Spinal cord (tissue), 10 donors: ENCODE data around the gene ATAD3B. TPM values are rescaled to one million over a fixed set of nuclear protein-coding genes. Genes with fewer than 3 reads are reported as not detected.
"Not testable (repeated sequence)": the region's sequence is repeated elsewhere in the genome, so short reads cannot be mapped to it uniquely, and the experiment has no call there.

Source experiments
- DNase-seq, 6 donors: peaks; one replicate each; pipeline versions ENCODE4 v3.0.0 to v3.0.0-alpha.2; 2013 to 2015; ENCODE audit warnings: low spot score in 6 of 6, low read depth in 4 of 6
- H3K27ac ChIP-seq: one replicate; pipeline ENCODE4 v1.5.1; 2013; ENCODE audit warnings: low read depth, low read length, control low read depth
- H3K27me3 ChIP-seq: one replicate; pipeline ENCODE4 v1.6.1; 2013; ENCODE audit warnings: low read length; ENCODE audit not compliant: control insufficient read depth, insufficient read depth
- H3K36me3 ChIP-seq: one replicate; pipeline ENCODE4 v1.6.1; 2013; ENCODE audit warnings: low read length; ENCODE audit not compliant: control insufficient read depth, insufficient read depth
- H3K4me1 ChIP-seq: one replicate; pipeline ENCODE4 v1.6.1; 2013; ENCODE audit warnings: low read length; ENCODE audit not compliant: control insufficient read depth, insufficient read depth
- H3K4me3 ChIP-seq: one replicate; pipeline ENCODE4 v1.5.1; 2013; ENCODE audit warnings: low read depth, low read length, control low read depth
- H3K9me3 ChIP-seq: one replicate; pipeline ENCODE4 v1.6.1; 2013; ENCODE audit warnings: low read length; ENCODE audit not compliant: control insufficient read depth, insufficient read depth
- WGBS: methylation state at CpG from one replicate; pipeline ENCODE4 v1.1.5; 2013; ENCODE audit warnings: missing lambda C conversion rate; ENCODE audit not compliant: insufficient coverage; 5-methylcytosine and 5-hydroxymethylcytosine counted together
- polyA plus RNA-seq, 2 donors: library from polyadenylated mRNA; unstranded; fragments of 120-200 nt; gene quantifications; one replicate each; pipeline ENCODE4 v1.2.1, GENCODE V29; 2013; ENCODE audit not compliant: insufficient read length in 2 of 2
- total RNA-seq, 2 donors: library from RNA; depleted of rRNA in 1 of 2; stranded (reverse); fragments of 120-200 nt in 1 of 2; fragments of >200 nt in 1 of 2; gene quantifications; one replicate each; pipeline versions ENCODE4 v1.2.3 to v1.2.4, GENCODE V29; 2013 to 2014
- donor health status: healthy.

Gene ATAD3B
- total and polyA plus RNA-seq, 4 donors, result 9.8 to 37.8 (median 19.1) TPM

GRCh38 chr1:1427106-1427819 lies 44.3 kb upstream of the ATAD3B start:
- H3K4me1 ChIP-seq, result peaks cover 54% of the 10 kb centered on the region
- WGBS, result 2% methylated on average over 58 of the region's 66 CpGs
- no peaks in the 10 kb centered on the region for H3K27me3 ChIP-seq
- no peaks in the 10 kb centered on the region for H3K9me3 ChIP-seq
- no peak overlapping the region for H3K27ac ChIP-seq
- no peak overlapping the region for H3K4me3 ChIP-seq
- peaks cover 10% of the 10 kb centered on the region for H3K36me3 ChIP-seq
- peak in 2 of 6 donors; percentile 50 to 56 for DNase-seq

GRCh38 chr1:1427820-1428148 lies 43.8 kb upstream of the ATAD3B start:
- Histone ChIP-seq H3K4me3 (no peak overlapping the region), H3K36me3 (peaks cover 10% of the 10 kb centered on the region), H3K27ac (no peak overlapping the region), H3K4me1 (peaks cover 54% of the 10 kb centered on the region), H3K9me3 (no peaks in the 10 kb centered on the region), H3K27me3 (no peaks in the 10 kb centered on the region)
- DNase-seq, result peak in 2 of 6 donors; percentile 47 to 58
- 0% methylated on average over 10 of the region's 22 CpGs for WGBS

- WGBS, result 88% methylated on average over 15 of the region's 19 CpGs
Observed at GRCh38 chr1:1428174-1428573, 43.4 kb upstream of the ATAD3B start.

GRCh38 chr1:1428967-1429366 lies 42.6 kb upstream of the ATAD3B start:
- not testable (repeated sequence) for DNase-seq

More at GRCh38 chr1:1428174-1428573, 43.4 kb upstream of the ATAD3B start:
- Histone ChIP-seq H3K36me3 (peaks cover 10% of the 10 kb centered on the region), H3K27ac (no peak overlapping the region), H3K4me1 (peaks cover 58% of the 10 kb centered on the region), H3K4me3 (no peak overlapping the region), H3K9me3 (no peaks in the 10 kb centered on the region), H3K27me3 (no peaks in the 10 kb centered on the region)
- no peak for DNase-seq

GRCh38 chr1:1429671-1430073 lies 41.9 kb upstream of the ATAD3B start:
- no peaks in the 10 kb centered on the region for H3K9me3 ChIP-seq
- no peaks in the 10 kb centered on the region for H3K27me3 ChIP-seq
- no peak overlapping the region for H3K4me3 ChIP-seq
- peaks cover 73% of the 10 kb centered on the region for H3K4me1 ChIP-seq
- no peak for DNase-seq
- 80% methylated on average over 3 of the region's 6 CpGs for WGBS
- H3K36me3 ChIP-seq, result peaks cover 10% of the 10 kb centered on the region
- H3K27ac ChIP-seq, result peak overlapping the region; percentile 85

More at GRCh38 chr1:1428967-1429366, 42.6 kb upstream of the ATAD3B start:
- H3K9me3 ChIP-seq, H3K36me3 ChIP-seq, H3K27me3 ChIP-seq, H3K4me3 ChIP-seq, H3K27ac ChIP-seq: not testable (repeated sequence)
- WGBS, result 93% methylated on average over 4 of the region's 6 CpGs
- peaks cover 66% of the 10 kb centered on the region for H3K4me1 ChIP-seq

- H3K9me3 ChIP-seq, result no peaks in the 10 kb centered on the region
- no peak overlapping the region for H3K4me3 ChIP-seq
- peak in 2 of 6 donors; percentile 55 to 79 for DNase-seq
- no peaks in the 10 kb centered on the region for H3K27me3 ChIP-seq
- H3K4me1 ChIP-seq, result peaks cover 80% of the 10 kb centered on the region
- peak overlapping the region; percentile 85 for H3K27ac ChIP-seq
- peaks cover 10% of the 10 kb centered on the region for H3K36me3 ChIP-seq
- 12% methylated on average over 28 of the region's 35 CpGs for WGBS
Observed at GRCh38 chr1:1430114-1430982, 41.2 kb upstream of the ATAD3B start.

GRCh38 chr1:1430992-1431844 lies 40.3 kb upstream of the ATAD3B start:
- no peaks in the 10 kb centered on the region for H3K27me3 ChIP-seq
- peaks cover 78% of the 10 kb centered on the region for H3K4me1 ChIP-seq
- H3K36me3 ChIP-seq, result peaks cover 5% of the 10 kb centered on the region
- peak overlapping the region; percentile 91 for H3K27ac ChIP-seq
- H3K4me3 ChIP-seq, result no peak overlapping the region
- WGBS, result 51% methylated on average over 12 of the region's 18 CpGs
- H3K9me3 ChIP-seq, result no peaks in the 10 kb centered on the region
- DNase-seq, result no peak

- H3K4me3 ChIP-seq, result no peak overlapping the region
Observed at GRCh38 chr1:1431845-1432273, 39.7 kb upstream of the ATAD3B start.

GRCh38 chr1:1432274-1432950 lies 39.2 kb upstream of the ATAD3B start:
- Histone ChIP-seq H3K27ac (peak overlapping the region; percentile 91), H3K4me1 (peaks cover 80% of the 10 kb centered on the region), H3K4me3 (no peak overlapping the region), H3K27me3 (peaks cover 3% of the 10 kb centered on the region), H3K36me3 (peaks cover 8% of the 10 kb centered on the region), H3K9me3 (no peaks in the 10 kb centered on the region)
- DNase-seq, result no peak
- 50% methylated on average over 24 of the region's 28 CpGs for WGBS

More at GRCh38 chr1:1431845-1432273, 39.7 kb upstream of the ATAD3B start:
- Histone ChIP-seq H3K4me1 (peaks cover 78% of the 10 kb centered on the region), H3K27ac (peak overlapping the region; percentile 91), H3K27me3 (peaks cover 3% of the 10 kb centered on the region), H3K36me3 (peaks cover 2% of the 10 kb centered on the region), H3K9me3 (no peaks in the 10 kb centered on the region)
- DNase-seq, result no peak
- WGBS, result 24% methylated on average over 2 of the region's 5 CpGs
